Chondrocyte (in vitro differentiated cells): ENCODE data around the gene URAD. TPM values are rescaled to one million over a fixed set of nuclear protein-coding genes. Genes with fewer than 3 reads are reported as not detected.

Experiments
- DNase-seq: peaks from one replicate; pipeline ENCODE4 v3.0.0; 2021; ENCODE audit warnings: mixed read lengths, low spot score
- H3K27ac Mint-ChIP-seq: one replicate; pipeline ENCODE4 v1.8.0; 2021; ENCODE audit warnings: mild to moderate bottlenecking, moderate library complexity, mixed read lengths; ENCODE audit not compliant: unreplicated experiment
- H3K27me3 Mint-ChIP-seq: 2 replicates; pipeline ENCODE4 v1.8.0; 2021; ENCODE audit warnings: low read depth, mixed read lengths
- H3K36me3 Mint-ChIP-seq: 2 replicates; pipeline ENCODE4 v1.8.0; 2021; ENCODE audit warnings: low read depth, mixed read lengths
- H3K4me1 Mint-ChIP-seq: 2 replicates; pipeline ENCODE4 v1.8.0; 2021; ENCODE audit warnings: low read depth, mild to moderate bottlenecking, mixed read lengths
- H3K4me3 Mint-ChIP-seq: one replicate; pipeline ENCODE4 v1.8.0; 2021; ENCODE audit warnings: mild to moderate bottlenecking, moderate library complexity, mixed read lengths; ENCODE audit not compliant: unreplicated experiment
- H3K9me3 Mint-ChIP-seq: 2 replicates; pipeline ENCODE4 v1.8.0; 2021; ENCODE audit warnings: low read depth, mixed read lengths
- CTCF ChIP-seq: fragments of 200-600 bp; sonication (generic); IDR thresholded peaks from 2 replicates; pipeline ENCODE4 v1.5.0; 2021; ENCODE audit warnings: antibody characterized with exemption, mild to moderate bottlenecking, moderate library complexity
- total RNA-seq: library from RNA; stranded (reverse); gene quantifications from 3 replicates; pipeline ENCODE4 v1.2.1, GENCODE V29; 2021

URAD gene
- total RNA-seq, 1 donor from 2014 or later: not detected

GRCh38 chr13:27959976-27960361, 28.5 kb downstream of the URAD start:
- H3K4me3 Mint-ChIP-seq: peak overlapping the region; percentile 22
- no peak for TF ChIP-seq CTCF
- H3K9me3 Mint-ChIP-seq: no peaks in the 10 kb centered on the region
- H3K4me1 Mint-ChIP-seq: peaks cover 12% of the 10 kb centered on the region
- H3K27me3 Mint-ChIP-seq: peaks cover 80% of the 10 kb centered on the region
- no peak for DNase-seq
- no peak overlapping the region for H3K27ac Mint-ChIP-seq
- H3K36me3 Mint-ChIP-seq: no peaks in the 10 kb centered on the region

- H3K9me3 Mint-ChIP-seq: no peaks in the 10 kb centered on the region
- no peak overlapping the region for H3K4me3 Mint-ChIP-seq
- peaks cover 71% of the 10 kb centered on the region for H3K27me3 Mint-ChIP-seq
- no peak for DNase-seq
- H3K36me3 Mint-ChIP-seq: no peaks in the 10 kb centered on the region
- no peak for TF ChIP-seq CTCF
- H3K4me1 Mint-ChIP-seq: peaks cover 20% of the 10 kb centered on the region
- no peak overlapping the region for H3K27ac Mint-ChIP-seq
Measured at GRCh38 chr13:27956576-27957300, 31.8 kb downstream of the URAD start.

DNA sequence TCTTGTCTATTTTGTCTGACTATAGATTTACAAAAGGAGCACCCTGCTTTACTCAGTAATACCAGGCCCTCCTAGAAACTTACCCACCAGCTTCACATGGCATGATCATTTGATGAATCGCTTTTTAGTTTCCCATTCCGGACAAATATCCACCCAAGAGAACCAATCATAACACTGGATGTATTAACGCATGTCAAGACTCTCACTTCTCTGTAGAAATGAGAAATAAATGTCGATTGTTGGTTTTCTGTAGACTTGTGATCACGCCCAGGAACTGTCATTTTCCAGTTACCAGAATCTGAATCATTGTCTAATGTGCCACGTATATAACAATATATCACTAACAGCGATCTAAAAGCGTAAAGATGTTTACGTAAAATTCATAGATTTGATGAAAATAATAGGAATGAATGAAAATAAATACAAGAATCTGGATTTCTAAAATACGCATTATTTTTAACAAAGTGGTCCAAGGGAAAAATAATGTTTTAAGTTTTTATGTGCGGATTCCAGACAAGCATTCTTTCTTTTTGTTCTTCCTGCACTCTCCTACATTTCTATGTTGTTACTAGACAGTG, 33.4 kb downstream of the URAD start:
- Mint-ChIP-seq H3K4me1 (peaks cover 12% of the 10 kb centered on the region), H3K9me3 (peaks cover 3% of the 10 kb centered on the region), H3K27ac (no peak overlapping the region), H3K4me3 (no peak overlapping the region), H3K27me3 (peaks cover 69% of the 10 kb centered on the region), H3K36me3 (no peaks in the 10 kb centered on the region)
- TF ChIP-seq CTCF: no peak
- DNase-seq: no peak

DNA sequence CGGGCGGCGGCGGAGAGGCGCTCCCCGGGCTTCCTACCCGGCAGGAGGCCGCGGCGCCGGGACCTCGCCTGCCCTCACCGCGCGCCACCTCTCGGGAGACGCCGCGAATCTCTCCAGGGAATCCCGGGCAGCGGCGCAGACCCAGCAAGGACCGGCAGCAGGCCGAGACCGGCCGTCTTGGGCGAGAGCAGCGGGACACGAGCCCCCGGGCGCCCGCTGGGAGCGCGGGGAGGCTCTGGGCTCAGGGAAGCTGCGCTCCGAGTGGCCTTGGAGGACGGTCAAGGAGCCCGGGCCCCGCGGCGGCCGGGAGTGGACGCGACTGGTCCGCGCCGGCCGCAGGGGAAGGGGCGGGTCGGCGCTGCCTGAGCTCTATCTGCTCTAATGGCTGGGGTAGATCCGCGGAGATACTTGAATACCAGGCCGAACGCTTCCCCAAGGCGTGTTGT, 34.1 kb downstream of the URAD start:
- peaks cover 67% of the 10 kb centered on the region for H3K27me3 Mint-ChIP-seq
- peaks cover 6% of the 10 kb centered on the region for H3K9me3 Mint-ChIP-seq
- no peaks in the 10 kb centered on the region for H3K36me3 Mint-ChIP-seq
- H3K4me1 Mint-ChIP-seq: peaks cover 11% of the 10 kb centered on the region
- H3K4me3 Mint-ChIP-seq: peak overlapping the region; percentile 69
- TF ChIP-seq CTCF: no peak
- H3K27ac Mint-ChIP-seq: no peak overlapping the region
- DNase-seq: no peak

DNA sequence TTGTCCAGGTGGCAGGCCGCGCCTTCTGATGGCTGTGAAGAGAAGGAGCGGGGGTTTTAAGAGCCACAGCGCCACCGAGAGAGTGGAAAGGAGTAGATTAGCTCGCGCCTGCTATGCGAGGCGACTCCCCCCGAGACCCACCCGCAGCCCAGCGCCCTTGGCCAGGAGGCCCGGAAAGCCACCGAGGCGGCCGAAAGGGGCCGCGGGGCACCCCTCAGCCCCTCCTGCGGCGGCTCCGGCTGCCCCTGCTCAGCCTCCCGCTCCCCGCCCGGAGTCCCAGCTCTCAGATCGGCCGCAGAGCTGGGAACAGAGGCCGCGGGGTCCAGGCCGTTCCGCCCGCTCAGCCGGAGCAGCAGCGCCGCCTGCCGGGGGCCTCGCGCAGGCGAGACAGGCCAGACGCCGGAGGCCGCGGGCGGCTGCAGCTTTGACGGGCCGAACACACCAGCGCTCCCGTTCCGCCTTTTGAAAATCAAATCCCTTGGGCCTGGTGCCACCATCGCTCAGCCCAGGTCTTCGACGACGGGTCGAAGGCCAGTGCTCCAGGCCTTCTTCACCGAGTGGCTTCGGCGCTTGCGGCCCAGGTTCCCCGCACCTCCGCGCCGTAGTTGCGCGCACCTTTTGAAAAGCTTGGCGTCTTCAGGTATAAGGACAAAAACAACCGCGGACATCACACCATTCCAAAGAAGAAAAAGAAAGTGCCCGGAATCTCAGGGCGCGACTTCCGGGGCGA, 34.7 kb downstream of the URAD start:
- TF ChIP-seq CTCF: peak; percentile 94
- H3K36me3 Mint-ChIP-seq: no peaks in the 10 kb centered on the region
- H3K4me1 Mint-ChIP-seq: peaks cover 11% of the 10 kb centered on the region
- no peak for DNase-seq
- peaks cover 6% of the 10 kb centered on the region for H3K9me3 Mint-ChIP-seq
- H3K4me3 Mint-ChIP-seq: peak overlapping the region; percentile 69
- peaks cover 65% of the 10 kb centered on the region for H3K27me3 Mint-ChIP-seq
- H3K27ac Mint-ChIP-seq: no peak overlapping the region
